SW 1271 (cell line): Measurements from ENCODE around the gene CMYA5.
A peak's percentile ranks its signal among the peaks of the same experiment; 100 is the strongest.

Experiments
- DNase-seq, 2 experiments: peaks; one replicate each; lab custom pipeline; 2025; lab: John Stamatoyannopoulos, UW

CMYA5 gene

DNA sequence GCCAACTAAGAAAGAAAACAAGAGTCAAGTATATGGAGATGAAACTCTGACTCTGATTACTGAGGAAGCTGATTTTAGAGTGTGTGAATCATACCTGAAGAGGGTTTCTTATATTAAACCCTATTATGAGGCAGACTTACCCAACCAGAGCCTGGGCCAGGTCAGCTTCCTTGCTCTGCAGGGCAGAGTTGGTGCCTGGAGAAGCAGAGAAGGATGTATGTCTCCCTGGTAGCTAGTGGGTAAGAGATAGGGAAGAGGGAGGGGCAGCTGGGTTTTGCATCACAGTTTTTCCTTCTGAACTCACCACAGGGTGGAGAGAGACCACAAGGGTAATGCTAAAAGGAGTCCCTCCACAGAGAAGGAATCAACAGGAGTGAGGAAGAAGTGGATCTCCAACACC lies 104.1 kb downstream of the CMYA5 start:
- DNase-seq = no peak

DNA sequence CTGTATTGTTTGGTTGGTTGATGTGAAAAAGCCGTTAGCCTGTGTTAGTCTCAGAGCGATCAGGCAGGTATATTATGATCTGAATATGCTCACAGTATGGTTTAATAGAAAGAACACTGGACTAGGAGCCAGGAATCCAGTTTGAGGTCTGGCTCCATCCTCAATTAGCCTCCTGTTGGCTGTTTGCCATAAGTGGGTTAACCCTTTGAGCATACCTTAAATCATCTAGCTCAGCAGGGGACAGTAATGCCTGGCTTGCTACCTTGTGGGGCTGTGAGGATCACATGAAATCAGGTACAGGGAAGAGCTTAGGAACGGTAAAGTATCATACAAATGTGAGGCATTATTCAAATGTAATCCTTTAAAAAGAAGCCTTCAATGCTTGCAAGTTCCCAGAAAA lies 104.7 kb downstream of the CMYA5 start:
- no peak for DNase-seq

DNA sequence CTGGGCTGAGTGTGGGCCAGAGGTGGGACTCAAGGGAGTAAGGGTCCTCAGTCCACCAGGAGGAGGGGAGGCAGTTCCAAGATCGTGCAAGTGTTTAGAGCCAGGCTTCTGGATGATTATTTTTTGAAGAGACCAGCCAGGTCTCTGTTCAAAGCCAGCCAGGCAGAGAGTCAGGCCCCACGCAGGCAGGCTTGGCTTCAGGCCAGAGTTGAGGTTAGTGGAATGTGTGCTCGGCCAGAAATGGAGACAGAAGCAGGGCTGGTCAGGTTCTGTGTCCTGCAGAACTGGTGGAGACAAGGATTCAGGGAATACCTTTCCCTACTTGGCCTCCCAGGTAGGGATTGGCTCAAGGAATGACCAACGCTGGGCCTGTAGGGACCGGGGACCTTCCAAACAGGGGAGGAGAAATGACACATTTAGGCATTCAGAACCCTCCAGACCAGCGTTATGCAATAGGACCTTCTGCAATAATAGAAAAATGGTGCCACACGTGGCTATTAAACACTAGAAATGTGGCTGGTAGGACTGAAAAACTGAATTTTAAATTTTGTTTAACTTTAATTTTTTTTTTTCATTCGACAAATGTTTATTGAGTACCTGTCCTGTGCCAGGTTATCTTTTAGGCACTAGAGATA lies 106.2 kb downstream of the CMYA5 start:
- DNase-seq = no peak

DNA sequence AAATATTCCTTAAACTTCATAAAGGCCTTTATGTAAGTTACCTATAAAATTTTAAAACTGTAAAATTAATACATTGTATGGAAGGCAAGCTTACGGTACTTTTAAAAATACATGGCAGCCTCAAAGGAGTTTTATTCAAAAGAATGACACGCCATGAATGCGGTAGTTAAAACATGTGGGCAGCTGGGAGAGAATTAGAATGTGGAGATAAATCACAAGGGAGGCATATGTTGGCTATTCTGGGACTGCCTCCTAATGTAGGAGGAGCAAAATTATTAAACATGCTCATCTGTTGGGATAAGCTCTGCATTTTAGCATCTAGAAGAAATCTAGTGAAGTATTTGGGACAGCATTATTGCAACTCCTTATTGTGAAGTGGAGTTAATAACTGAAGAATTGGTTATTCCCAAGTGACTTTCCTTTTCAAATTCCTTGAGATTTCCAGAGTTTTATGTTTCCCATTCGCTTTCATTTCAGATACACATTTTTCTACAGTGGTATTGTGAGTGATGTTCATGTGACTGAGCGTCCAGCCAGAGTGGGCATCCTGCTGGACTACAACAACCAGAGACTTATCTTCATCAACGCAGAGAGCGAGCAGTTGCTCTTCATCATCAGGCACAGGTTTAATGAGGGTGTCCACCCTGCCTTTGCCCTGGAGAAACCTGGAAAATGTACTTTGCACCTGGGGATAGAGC lies 109.4 kb downstream of the CMYA5 start:
- no peak for DNase-seq

DNA sequence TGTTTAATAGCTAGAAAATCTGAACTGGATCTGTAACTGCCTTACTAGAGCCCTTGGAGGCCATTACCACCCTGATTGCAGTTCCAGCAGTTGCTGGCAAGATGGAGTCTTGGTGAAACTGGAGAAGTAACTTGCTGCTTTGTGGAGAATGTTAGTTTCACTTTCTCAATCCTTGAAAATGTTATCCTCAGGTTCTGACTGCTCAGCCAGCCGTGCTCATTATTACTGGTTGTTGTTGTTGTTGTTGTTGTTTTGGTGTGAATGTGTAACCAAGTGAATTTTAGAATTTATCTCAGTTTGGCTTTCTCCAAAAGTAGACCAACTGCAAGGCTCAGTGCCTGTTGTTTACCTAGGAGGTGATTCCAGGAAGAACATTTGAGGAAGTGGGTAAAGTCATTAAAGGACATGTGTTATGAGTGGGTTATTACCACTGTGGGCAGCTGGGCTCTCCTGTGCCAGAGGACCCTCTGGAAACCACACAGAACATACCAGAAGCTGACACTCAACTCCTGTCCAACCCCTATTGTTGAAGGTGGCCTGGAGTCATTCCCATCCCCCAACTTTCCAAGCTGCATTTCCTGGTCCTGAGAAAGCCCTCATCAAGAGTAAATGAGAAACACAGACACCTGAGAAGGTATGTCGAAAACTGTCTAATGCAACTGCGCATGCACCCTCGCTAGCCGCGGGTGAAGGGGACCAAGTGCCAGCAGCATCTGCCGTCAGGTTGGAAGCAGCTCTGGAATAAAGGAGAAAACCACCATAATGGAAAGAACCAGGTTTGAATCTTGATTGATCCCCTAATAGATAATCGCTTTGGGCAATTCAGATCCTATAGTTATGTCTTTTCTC lies 111.6 kb downstream of the CMYA5 start:
- DNase-seq = peak in 1 of 2 experiments; percentile 7

DNA sequence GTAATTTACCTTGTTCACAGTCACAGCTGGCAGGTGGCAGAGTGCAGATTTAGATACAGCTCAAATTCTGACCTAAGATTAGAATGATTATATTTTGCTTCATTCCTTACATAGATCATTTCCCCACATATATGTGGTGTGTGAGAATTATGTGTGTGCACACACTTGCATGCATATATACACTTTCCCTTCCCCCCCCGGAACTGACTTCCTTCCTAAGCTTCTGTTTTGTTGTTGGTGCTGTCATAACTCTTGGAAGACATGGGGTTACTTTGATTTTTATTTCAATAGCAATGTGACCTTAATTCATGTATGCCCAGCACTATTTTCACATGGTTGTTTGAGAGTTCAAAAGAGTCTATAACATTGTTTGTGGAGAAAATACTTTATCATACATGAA lies 112.8 kb downstream of the CMYA5 start:
- no peak for DNase-seq

DNA sequence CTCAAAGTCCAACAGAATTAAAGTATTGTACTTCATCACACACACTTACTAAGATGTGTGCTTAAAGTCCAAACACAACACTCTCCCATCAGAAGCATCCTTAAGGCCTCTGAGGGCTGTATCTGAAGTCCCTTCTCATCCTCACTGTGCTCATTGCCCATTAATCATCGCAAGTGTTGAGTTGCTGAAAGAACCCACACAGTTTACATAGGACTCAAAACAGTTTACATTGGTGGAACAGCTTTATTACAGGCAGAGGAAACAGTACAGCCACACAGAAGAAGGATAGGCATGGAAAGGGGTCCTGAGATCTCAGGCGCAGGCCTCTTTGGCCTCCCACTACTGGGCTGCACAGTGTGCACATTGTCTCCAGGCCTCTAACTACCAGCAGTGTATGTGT lies 113.4 kb downstream of the CMYA5 start:
- DNase-seq = no peak

DNA sequence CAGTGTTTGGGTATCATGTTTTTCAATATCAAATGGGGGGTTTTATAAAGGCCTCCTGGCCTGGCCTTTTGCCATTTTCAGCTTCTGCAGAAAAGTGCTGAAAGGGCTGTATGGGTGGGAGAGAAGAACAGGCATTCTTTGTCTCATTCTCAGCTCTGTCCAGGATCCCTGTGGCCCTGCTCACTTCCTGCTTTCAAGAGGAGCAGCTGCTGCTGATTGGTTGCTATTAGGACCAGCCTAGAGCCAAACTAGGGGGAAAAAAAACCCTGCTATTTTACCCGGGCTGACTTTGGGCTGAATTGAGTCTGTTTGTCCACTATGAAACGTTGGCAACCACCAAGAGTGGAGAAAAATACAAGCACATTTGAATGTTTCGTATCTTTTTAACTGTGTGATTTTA lies 117.1 kb downstream of the CMYA5 start:
- no peak for DNase-seq

DNA sequence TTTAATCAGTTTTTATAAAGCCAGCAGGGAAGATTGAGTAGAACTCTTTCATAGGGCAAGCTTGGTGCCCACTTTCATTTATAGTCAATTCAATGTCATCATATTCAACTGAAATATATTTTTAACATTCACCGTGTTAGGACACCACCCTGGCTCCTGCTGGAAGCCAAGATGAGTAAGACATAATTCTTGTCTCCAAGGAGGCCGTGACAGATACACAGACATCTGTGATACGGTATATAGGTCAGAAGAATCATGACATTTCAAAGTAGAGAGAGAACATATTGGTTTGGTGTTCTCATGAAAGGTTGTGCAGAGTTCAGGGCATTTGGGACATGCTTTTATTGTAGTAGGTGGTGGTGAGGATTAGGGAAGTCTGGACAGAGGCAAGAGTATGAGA lies 120.1 kb downstream of the CMYA5 start:
- DNase-seq = no peak

DNA sequence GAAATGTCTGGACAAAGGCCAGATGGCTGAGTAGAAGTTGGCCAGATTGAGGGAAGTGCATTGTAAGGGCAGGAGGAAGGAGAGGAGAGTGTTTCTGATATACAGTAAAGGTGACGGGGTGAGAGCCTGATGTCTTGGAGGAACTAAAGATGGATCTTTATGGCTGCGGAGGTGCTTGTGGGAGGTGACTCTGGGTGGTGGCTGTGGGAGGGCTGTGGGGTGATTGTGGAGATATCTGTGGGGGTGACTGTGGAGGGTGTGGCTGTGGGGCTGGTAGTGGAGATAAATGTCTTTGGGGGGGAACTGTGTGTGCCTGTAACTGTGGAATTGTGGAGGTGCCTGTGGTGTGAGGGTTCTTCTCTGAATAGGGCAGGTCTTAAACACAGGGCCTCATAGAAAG lies 121.4 kb downstream of the CMYA5 start:
- DNase-seq = no peak

DNA sequence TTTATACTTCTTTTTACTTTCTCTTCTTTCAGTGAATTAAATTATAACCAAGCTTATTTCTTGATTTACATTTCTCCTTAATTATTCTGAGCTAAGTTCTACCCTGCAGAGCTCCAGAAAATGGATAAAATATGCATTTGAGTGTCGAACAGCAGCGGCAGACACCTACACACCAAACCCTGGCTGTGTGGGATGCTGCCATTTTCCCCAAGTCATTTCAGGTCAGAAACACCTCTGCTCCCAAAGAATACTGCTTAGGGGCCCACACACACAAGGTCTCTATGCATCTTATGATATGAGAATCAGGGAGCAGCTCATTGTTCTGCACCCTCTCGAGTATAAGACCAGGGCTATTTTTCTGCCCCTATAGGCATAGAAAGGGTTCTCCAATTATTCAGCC lies 122.3 kb downstream of the CMYA5 start:
- no peak for DNase-seq

DNA sequence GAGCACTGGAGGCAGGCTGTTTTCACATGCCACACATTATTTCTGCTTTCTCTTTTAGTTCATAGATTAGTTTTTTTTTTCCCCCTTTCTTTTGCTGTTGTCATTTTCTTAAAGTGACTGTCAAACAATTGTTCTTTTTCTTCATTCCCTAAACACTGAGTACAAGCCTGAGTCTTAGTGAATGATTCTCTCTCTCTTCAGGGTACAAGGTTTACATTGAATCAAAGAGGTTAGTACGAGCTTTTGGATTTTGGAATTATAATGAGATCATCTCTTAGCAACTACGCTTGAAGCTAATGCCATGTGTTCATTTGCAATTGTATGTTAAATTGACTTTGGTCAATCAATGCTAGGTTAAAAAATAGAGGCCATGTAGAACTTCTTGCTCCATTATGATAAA lies 125.1 kb downstream of the CMYA5 start:
- no peak for DNase-seq

DNA sequence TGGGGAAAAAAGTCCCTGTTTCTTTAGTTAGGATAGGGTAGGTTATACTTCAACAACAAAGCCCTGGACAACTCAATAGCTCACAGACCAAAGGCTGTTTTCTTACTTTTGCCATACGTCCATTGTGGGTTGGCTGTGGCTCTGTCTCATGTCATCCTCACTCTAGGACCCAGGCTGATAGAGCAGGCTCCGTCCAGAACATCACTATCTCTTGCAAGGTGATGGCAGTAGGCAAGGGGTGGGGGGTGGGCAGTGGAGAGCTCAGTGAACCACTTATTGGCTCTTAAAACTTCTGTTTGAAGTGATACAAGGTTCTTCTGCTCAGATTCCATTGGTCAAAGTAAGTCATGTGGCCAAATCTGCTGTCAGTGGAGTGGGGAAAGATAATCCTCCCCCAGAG lies 126.4 kb downstream of the CMYA5 start:
- no peak for DNase-seq

DNA sequence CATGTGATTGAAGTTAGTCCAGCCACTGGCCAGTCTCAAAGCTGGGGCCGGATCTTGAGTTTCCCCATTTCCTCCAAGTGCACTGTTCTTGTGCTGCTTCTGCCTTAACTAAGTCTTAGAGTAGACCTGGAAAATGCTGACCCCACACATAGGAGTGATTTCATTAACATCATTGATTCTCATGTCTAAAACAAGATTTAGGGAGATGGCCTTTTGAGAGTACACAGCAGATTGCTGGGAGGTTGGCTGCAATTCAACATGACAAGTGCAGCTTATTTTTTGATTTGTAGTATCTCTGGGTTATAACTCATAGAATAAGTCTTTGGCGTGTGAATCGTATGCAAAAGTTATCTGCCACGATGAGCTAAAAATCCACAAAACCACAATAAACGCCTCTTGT lies 131.0 kb downstream of the CMYA5 start:
- DNase-seq = no peak

DNA sequence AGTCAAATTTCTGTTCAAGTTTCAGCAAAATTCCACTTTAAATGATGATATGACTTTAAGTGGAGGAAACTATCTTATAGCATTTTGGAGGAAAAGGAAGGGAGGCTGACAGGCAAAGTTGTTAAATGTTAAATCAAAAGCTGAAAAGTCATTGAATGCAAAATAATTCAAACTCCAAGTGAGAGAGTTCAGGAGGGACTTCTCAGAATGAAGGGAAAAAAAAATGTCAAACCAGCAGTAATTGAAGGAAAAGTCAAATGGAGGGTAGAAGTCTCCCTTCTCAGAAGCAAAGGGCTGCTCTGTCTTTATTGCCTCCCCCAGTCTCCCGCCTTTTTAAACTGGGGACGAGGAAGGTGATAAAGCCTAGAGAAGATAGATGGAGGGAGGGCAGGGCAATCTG lies 134.8 kb downstream of the CMYA5 start:
- DNase-seq = no peak

DNA sequence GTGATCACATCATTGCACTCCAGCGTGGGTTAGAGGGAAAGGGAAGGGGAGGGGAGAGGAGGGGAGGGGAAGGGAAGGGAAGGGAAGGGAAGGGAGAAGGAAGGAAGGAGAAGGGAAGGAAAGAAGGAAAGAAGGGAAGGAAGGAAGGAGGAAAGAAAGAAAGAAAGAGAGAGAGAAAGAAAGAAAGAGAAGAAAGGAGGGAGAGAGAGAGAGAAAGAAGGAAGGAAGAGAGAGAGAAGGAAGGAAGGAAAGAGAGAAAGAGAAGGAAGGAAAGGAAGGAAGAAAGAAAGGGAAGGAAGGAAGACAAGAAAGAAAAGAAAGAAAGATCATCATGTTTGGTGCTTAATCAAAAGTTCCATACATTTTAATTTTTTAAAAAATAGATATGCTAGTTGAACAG lies 136.2 kb downstream of the CMYA5 start:
- no peak for DNase-seq

DNA sequence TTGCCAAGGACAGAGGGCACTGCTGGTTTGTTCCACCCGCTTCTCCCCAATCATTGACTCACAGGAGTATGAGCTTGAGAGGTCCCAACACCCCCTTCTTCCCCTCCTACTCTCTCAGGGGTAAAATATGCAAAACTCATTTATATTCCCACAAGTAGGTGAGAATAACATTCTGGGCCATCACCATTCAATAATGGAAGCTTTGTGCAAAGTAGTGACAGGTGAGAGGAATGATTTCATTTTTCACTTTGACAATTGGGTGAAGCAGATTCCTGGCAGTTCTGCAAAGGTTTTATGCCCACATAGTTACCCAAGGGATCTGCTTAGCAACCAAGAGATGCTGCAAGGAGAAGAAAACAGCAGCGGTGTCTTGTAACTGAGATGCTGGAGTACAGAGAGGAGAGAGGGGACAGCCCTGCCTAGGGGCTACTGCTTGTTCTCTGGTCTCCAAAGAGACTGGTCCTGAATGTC lies 137.6 kb downstream of the CMYA5 start:
- DNase-seq = no peak

DNA sequence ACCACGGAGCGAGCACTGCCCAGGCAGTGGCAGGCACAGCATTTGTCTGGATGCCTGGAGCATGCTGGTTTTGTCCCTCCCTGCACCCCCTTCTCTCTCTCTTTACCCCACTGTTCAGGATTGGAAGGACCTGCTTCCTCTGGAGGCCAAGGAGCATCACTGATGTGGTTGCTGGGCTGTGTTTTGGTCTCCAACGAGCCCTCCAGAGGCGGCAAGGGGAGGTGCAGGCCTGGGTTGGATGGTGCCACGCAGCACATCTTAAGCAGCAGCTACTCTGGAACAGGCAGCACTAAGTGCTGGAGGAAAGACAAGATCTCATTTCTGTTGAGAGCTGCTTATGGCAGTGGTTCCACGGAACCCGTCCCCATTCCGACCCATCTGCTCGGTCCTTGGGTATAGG lies 139.6 kb downstream of the CMYA5 start:
- peak in 1 of 2 experiments; percentile 27 for DNase-seq

DNA sequence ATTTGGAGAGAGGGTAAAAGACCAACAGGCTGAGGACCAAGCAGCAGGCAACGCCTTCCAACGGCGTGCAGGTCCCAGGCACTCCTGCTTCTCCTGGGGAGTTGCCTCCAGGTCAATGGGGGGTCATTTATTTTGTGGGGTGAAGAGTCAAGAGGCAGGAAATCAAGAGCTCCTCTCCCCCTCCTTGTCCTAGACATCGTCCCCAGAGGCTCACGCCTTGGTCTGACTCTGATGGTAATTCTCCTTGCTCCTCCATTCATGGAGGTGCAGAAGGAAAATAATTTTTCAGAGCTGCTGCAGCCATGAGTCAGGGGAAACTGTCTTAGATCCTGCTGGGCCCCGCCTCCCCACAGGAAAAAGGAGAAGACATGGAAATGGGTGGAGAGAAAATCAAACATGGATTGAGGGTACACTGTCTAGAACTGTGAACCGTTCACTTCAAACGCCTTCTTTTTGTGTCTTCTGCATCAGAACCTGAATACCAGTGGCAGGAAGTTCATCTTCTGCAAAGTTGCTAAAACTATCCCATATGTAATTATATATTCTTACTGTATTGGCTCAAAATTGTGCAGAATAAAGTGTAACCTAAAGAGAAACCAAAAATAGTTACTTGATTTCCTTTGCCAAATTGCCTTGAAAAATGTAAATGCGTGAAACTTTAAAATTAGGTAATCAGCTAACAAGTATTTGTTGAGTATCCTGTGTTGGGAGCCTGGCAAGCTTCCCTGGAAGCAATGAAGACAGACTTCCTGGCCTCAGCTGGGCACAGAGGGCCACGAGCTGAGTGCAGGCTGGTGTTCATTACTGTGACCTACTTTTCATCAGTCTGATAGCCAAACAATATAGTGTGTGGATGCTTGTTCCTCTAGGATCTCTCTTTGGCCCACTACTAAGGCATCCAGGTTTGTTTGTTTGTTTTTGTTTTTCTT lies 142.0 kb downstream of the CMYA5 start:
- no peak for DNase-seq

DNA sequence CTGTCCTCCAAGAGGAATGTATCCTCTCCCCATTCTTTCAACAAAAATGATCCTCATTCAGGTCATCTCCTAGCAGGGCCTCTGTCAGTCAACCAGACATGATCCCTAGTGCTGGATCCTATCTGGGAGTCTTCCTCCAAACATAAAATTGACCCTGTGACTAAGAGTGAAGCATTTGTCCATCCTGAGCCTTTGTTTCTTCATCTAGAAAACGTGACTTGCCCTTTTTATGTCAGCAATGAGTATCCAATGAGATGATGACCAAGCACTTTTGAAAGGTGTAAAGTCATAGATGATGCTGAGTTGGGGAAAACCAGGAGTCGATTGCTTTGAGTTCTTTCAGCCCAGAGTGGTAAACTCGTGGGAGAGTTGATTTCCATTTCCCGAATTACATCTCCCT lies 143.3 kb downstream of the CMYA5 start:
- DNase-seq = no peak

DNA sequence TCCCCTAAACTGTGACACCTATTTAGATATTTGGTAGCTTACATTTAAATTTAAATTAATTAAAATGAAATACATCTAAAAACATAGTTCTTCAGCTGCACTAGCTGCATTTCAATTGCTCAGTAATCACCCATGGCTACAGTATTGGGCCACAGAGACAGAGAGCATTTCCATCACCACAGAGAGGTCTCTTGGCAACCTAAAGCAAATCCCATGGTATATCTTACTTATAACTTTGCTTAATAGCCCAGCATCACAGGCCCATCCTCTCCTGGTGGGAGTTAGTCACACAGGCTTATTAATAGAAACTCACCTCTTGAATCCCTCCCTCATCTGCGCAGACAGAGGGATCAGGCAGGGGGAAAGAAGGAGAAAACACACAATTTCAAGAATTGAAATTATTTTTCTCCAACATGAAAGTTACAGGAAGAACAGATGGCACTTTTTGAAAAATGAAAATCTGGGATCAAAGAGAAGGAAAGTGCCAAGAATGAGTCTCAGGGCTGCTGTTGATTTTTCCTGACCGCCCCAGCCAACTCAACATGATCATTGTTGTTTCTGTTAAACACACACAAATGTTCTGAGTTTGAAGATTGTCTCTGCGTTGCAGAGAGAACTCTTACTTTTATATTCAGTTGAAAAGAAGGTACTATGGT lies 144.6 kb downstream of the CMYA5 start:
- DNase-seq = no peak
